OCI-LY7 (cell line): Measurements from ENCODE around the gene ACTL7A. TPM values are rescaled to one million over a fixed set of nuclear protein-coding genes. Genes with fewer than 3 reads are reported as not detected.

Source experiments
- BruUV-seq: library from RNA; stranded (reverse); fragments of 400-500 nt; replicated peaks from 2 replicates; lab custom pipeline; 2021; lab: Mats Ljungman, UMichigan
- CTCF ChIA-PET: fragments of 300-600 bp; sonication (Branson Sonifier 250); formaldehyde crosslinking; loops from one replicate; lab custom pipeline; 2022; ENCODE audit warnings: antibody characterized with exemption; ENCODE audit not compliant: unreplicated experiment; lab: Charles Lee
- POLR2A ChIA-PET: fragments of 300-600 bp; sonication (Branson Sonifier 250); formaldehyde crosslinking; loops from one replicate; lab custom pipeline; 2022; ENCODE audit warnings: antibody characterized with exemption; lab: Charles Lee
- DNase-seq: peaks from one replicate; pipeline ENCODE4 v3.0.0-alpha.2; 2015; ENCODE audit warnings: low spot score
- H2AFZ ChIP-seq: fragments of 200-600 bp; sonication (generic), shearing (Covaris generic); 2 replicates; pipeline ENCODE4 v1.6.1; 2014; ENCODE audit warnings: mild to moderate bottlenecking, antibody characterized with exemption, low read length, moderate library complexity
- H3K27ac ChIP-seq: fragments of 200-600 bp; sonication (generic); 2 replicates; pipeline ENCODE4 v1.5.1; 2014; ENCODE audit warnings: mixed run types, low read depth, mild to moderate bottlenecking, moderate library complexity, low read length, inconsistent platforms; ENCODE audit not compliant: poor library complexity, severe bottlenecking
- H3K36me3 ChIP-seq: fragments of 200-600 bp; sonication (generic); 2 replicates; pipeline ENCODE4 v1.6.1; 2014; ENCODE audit warnings: mild to moderate bottlenecking, antibody characterized with exemption, low read length, moderate library complexity, mixed read lengths; ENCODE audit not compliant: insufficient read depth
- H3K4me1 ChIP-seq: fragments of 200-600 bp; sonication (generic); 2 replicates; pipeline ENCODE4 v1.5.1; 2014; ENCODE audit warnings: mild to moderate bottlenecking, low read length; ENCODE audit not compliant: insufficient read depth, poor library complexity, severe bottlenecking
- H3K4me2 ChIP-seq: fragments of 200-600 bp; sonication (generic); 2 replicates; pipeline ENCODE4 v1.6.1; 2014; ENCODE audit warnings: mild to moderate bottlenecking, low read length
- H3K4me3 ChIP-seq: fragments of 200-600 bp; sonication (generic); 2 replicates; pipeline ENCODE4 v1.5.1; 2014; ENCODE audit warnings: mild to moderate bottlenecking, low read depth, low read length; ENCODE audit not compliant: poor library complexity, severe bottlenecking
- H3K79me2 ChIP-seq: fragments of 200-600 bp; sonication (generic); 2 replicates; pipeline ENCODE4 v1.6.1; 2016; ENCODE audit warnings: low read depth, mild to moderate bottlenecking, low read length, moderate library complexity, mixed read lengths; ENCODE audit not compliant: insufficient read depth
- H3K9me2 ChIP-seq: fragments of 200-600 bp; sonication (generic); 2 replicates; pipeline ENCODE4 v1.6.1; 2016; ENCODE audit warnings: mild to moderate bottlenecking, low read length, mixed read lengths; ENCODE audit not compliant: insufficient read depth
- H3K9me3 ChIP-seq: fragments of 200-600 bp; sonication (generic); 2 replicates; pipeline ENCODE4 v1.6.1; 2014; ENCODE audit warnings: mild to moderate bottlenecking, mixed run types, low read length, mixed read lengths
- H4K20me1 ChIP-seq: fragments of 200-600 bp; sonication (generic); 2 replicates; pipeline ENCODE4 v1.6.1; 2014; ENCODE audit warnings: mild to moderate bottlenecking, antibody characterized with exemption, low read length, moderate library complexity, mixed read lengths; ENCODE audit not compliant: insufficient read depth
- CTCF ChIP-seq: fragments of 200-600 bp; sonication (generic); conservative IDR thresholded peaks from 2 replicates; pipeline ENCODE4 v1.5.1; 2014; ENCODE audit warnings: mild to moderate bottlenecking, antibody characterized with exemption, low read length, moderate library complexity, mixed read lengths
- EZH2phosphoT487 ChIP-seq: fragments of 200-600 bp; sonication (generic); IDR thresholded peaks from 2 replicates; pipeline ENCODE4 v1.6.1; 2018; ENCODE audit warnings: low read depth, borderline replicate concordance, mild to moderate bottlenecking, mixed run types, antibody characterized with exemption, low read length, moderate library complexity, mixed read lengths
- intact Hi-C: fragments of 100-400 bp; cut with micrococcal nuclease; formaldehyde crosslinking; loops from one replicate; pipeline ENCODE4 v1.10.0; 2022; ENCODE audit not compliant: unreplicated experiment
- total RNA-seq, 2 experiments: library from RNA; depleted of rRNA in 1 of 2; stranded (reverse); fragments of >200 nt in 1 of 2; shearing (Covaris generic) in 1 of 2; gene quantifications; 2 replicates each; pipeline ENCODE4 v1.2.3, GENCODE V29; 2014 to 2022

The ACTL7A gene
- total RNA-seq, 2 experiments from 2014 or later, result not detected

- Histone ChIP-seq H3K4me2 (no peak overlapping the region), H3K79me2 (no peaks in the 10 kb centered on the region), H3K9me3 (no peaks in the 10 kb centered on the region), H4K20me1 (no peaks in the 10 kb centered on the region), H3K36me3 (no peaks in the 10 kb centered on the region), H3K4me3 (no peak overlapping the region), H2AFZ (no peak overlapping the region), H3K4me1 (no peaks in the 10 kb centered on the region), H3K27ac (no peak overlapping the region), H3K9me2 (no peaks in the 10 kb centered on the region)
- TF ChIP-seq EZH2phosphoT487 (no peak), CTCF (no peak)
- BruUV-seq, result no TSS peak
- intact Hi-C loops, result no loop called here
- POLR2A ChIA-PET, result interaction anchor here (0.7 kb wide), 1 partner anchor 17 kb away, joined by 3 read pairs; no protein-coding TSS in a partner anchor
- CTCF ChIA-PET, result no interaction called here
- DNase-seq, result no peak
Observed at GRCh38 chr9:108851138-108851537, 10.9 kb upstream of the ACTL7A start.

GRCh38 chr9:108852079-108852478, 10.0 kb upstream of the ACTL7A start:
- intact Hi-C loops, result no loop called here
- H3K4me3 ChIP-seq, result no peak overlapping the region
- no peak overlapping the region for H3K4me2 ChIP-seq

More at GRCh38 chr9:108852079-108852478, 10.0 kb upstream of the ACTL7A start:
- Histone ChIP-seq H3K9me3 (no peaks in the 10 kb centered on the region), H3K36me3 (no peaks in the 10 kb centered on the region), H2AFZ (no peak overlapping the region), H3K27ac (no peak overlapping the region), H3K4me1 (no peaks in the 10 kb centered on the region), H4K20me1 (no peaks in the 10 kb centered on the region), H3K9me2 (no peaks in the 10 kb centered on the region), H3K79me2 (no peaks in the 10 kb centered on the region)
- ChIA-PET POLR2A (no interaction called here), CTCF (no interaction called here)
- DNase-seq, result no peak
- no TSS peak for BruUV-seq
- no peak for TF ChIP-seq CTCF
- no peak for TF ChIP-seq EZH2phosphoT487
